HUES48 (cell line): ENCODE results near the gene SLC7A6OS.

Experiments used
- H3K27ac ChIP-seq: one replicate; pipeline ENCODE4 v1.7.0; 2013; ENCODE audit warnings: low read depth, low read length, inconsistent platforms
- H3K27me3 ChIP-seq: 2 replicates; pipeline ENCODE4 v1.6.1; 2013; ENCODE audit warnings: mild to moderate bottlenecking, low read length; ENCODE audit not compliant: control insufficient read depth, insufficient read depth
- H3K36me3 ChIP-seq: 2 replicates; pipeline ENCODE4 v1.6.1; 2013; ENCODE audit warnings: low read length; ENCODE audit not compliant: control insufficient read depth, insufficient read depth
- H3K4me1 ChIP-seq: 2 replicates; pipeline ENCODE4 v1.6.1; 2013; ENCODE audit warnings: mild to moderate bottlenecking, low read length; ENCODE audit not compliant: control insufficient read depth, insufficient read depth
- H3K4me3 ChIP-seq: 2 replicates; pipeline ENCODE4 v1.5.1; 2013; ENCODE audit warnings: mild to moderate bottlenecking, low read depth, low read length
- H3K9ac ChIP-seq: 2 replicates; pipeline ENCODE4 v1.6.1; 2013; ENCODE audit warnings: mild to moderate bottlenecking, low read depth, low read length, moderate library complexity
- H3K9me3 ChIP-seq: 2 replicates; pipeline ENCODE4 v1.6.1; 2013; ENCODE audit warnings: low read length; ENCODE audit not compliant: control insufficient read depth, insufficient read depth

The SLC7A6OS gene

GRCh38 chr16:68286153-68287074, 24.3 kb downstream of the SLC7A6OS start:
- H3K9ac ChIP-seq: no peak overlapping the region
- H3K4me3 ChIP-seq: no peak overlapping the region
- peaks cover 30% of the 10 kb centered on the region for H3K36me3 ChIP-seq
- no peaks in the 10 kb centered on the region for H3K27me3 ChIP-seq
- no peak overlapping the region for H3K27ac ChIP-seq
- no peaks in the 10 kb centered on the region; the same call in 1 of the 2 replicates for H3K4me1 ChIP-seq
- H3K9me3 ChIP-seq: no peaks in the 10 kb centered on the region

GRCh38 chr16:68285683-68286082, 25.1 kb downstream of the SLC7A6OS start:
- peaks cover 23% of the 10 kb centered on the region for H3K36me3 ChIP-seq
- no peak overlapping the region for H3K27ac ChIP-seq

GRCh38 chr16:68284847-68285246, 25.9 kb downstream of the SLC7A6OS start:
- Histone ChIP-seq H3K9ac (no peak overlapping the region), H3K4me1 (no peaks in the 10 kb centered on the region)

More at GRCh38 chr16:68285683-68286082, 25.1 kb downstream of the SLC7A6OS start:
- Histone ChIP-seq H3K27me3 (no peaks in the 10 kb centered on the region), H3K9ac (no peak overlapping the region), H3K9me3 (no peaks in the 10 kb centered on the region), H3K4me3 (no peak overlapping the region), H3K4me1 (no peaks in the 10 kb centered on the region; the same call in 1 of the 2 replicates)

GRCh38 chr16:68283801-68284598, 26.7 kb downstream of the SLC7A6OS start:
- Histone ChIP-seq H3K27me3 (no peaks in the 10 kb centered on the region), H3K4me1 (no peaks in the 10 kb centered on the region), H3K36me3 (peaks cover 24% of the 10 kb centered on the region), H3K27ac (no peak overlapping the region), H3K9ac (no peak overlapping the region), H3K9me3 (no peaks in the 10 kb centered on the region), H3K4me3 (no peak overlapping the region)

More at GRCh38 chr16:68284847-68285246, 25.9 kb downstream of the SLC7A6OS start:
- Histone ChIP-seq H3K4me3 (no peak overlapping the region), H3K27me3 (no peaks in the 10 kb centered on the region), H3K9me3 (no peaks in the 10 kb centered on the region), H3K36me3 (peaks cover 22% of the 10 kb centered on the region), H3K27ac (no peak overlapping the region)

GRCh38 chr16:68283346-68283745, 27.4 kb downstream of the SLC7A6OS start:
- H3K36me3 ChIP-seq: peaks cover 23% of the 10 kb centered on the region
- no peaks in the 10 kb centered on the region for H3K4me1 ChIP-seq
- H3K9ac ChIP-seq: no peak overlapping the region
- no peak overlapping the region for H3K4me3 ChIP-seq
- H3K9me3 ChIP-seq: no peaks in the 10 kb centered on the region
- H3K27ac ChIP-seq: no peak overlapping the region
- no peaks in the 10 kb centered on the region for H3K27me3 ChIP-seq

- H3K27me3 ChIP-seq: no peaks in the 10 kb centered on the region
- no peak overlapping the region for H3K4me3 ChIP-seq
- H3K36me3 ChIP-seq: peaks cover 11% of the 10 kb centered on the region; the same call in 1 of the 2 replicates
- H3K4me1 ChIP-seq: no peaks in the 10 kb centered on the region
- no peaks in the 10 kb centered on the region for H3K9me3 ChIP-seq
- H3K9ac ChIP-seq: no peak overlapping the region
- H3K27ac ChIP-seq: no peak overlapping the region
Measured at GRCh38 chr16:68282064-68282452, 28.7 kb downstream of the SLC7A6OS start.

GRCh38 chr16:68281368-68282063, 29.2 kb downstream of the SLC7A6OS start:
- H3K9ac ChIP-seq: no peak overlapping the region
- no peaks in the 10 kb centered on the region for H3K27me3 ChIP-seq
- H3K4me3 ChIP-seq: no peak overlapping the region
- peaks cover 11% of the 10 kb centered on the region; the same call in 1 of the 2 replicates for H3K36me3 ChIP-seq
- no peak overlapping the region for H3K27ac ChIP-seq
- no peaks in the 10 kb centered on the region for H3K9me3 ChIP-seq
- no peaks in the 10 kb centered on the region for H3K4me1 ChIP-seq

GRCh38 chr16:68279726-68280558, 30.8 kb downstream of the SLC7A6OS start:
- Histone ChIP-seq H3K9ac (no peak overlapping the region), H3K27me3 (no peaks in the 10 kb centered on the region), H3K36me3 (peaks cover 9% of the 10 kb centered on the region; the same call in 1 of the 2 replicates), H3K4me3 (no peak overlapping the region), H3K4me1 (no peaks in the 10 kb centered on the region; the same call in 1 of the 2 replicates), H3K9me3 (no peaks in the 10 kb centered on the region), H3K27ac (no peak overlapping the region)

- H3K36me3 ChIP-seq: peaks cover 14% of the 10 kb centered on the region
- H3K27ac ChIP-seq: no peak overlapping the region
- no peaks in the 10 kb centered on the region for H3K9me3 ChIP-seq
- no peak overlapping the region for H3K9ac ChIP-seq
- no peaks in the 10 kb centered on the region; the same call in 1 of the 2 replicates for H3K4me1 ChIP-seq
- no peaks in the 10 kb centered on the region for H3K27me3 ChIP-seq
- H3K4me3 ChIP-seq: no peak overlapping the region
Measured at GRCh38 chr16:68276223-68276622, 34.5 kb downstream of the SLC7A6OS start.
